Heart left ventricle (tissue), 16 donors: ENCODE measurements around the gene AMOTL2. TPM values are rescaled to one million over a fixed set of nuclear protein-coding genes. Genes with fewer than 3 reads are reported as not detected.
A peak's percentile ranks its signal among the peaks of the same experiment; 100 is the strongest.

ENCODE experiments used
- ATAC-seq, 4 donors: fragments of 200-7000 bp; cut with Tn5 transposase; one replicate each; pipeline ENCODE4 v1.9.1; 2020 to 2022; ENCODE audit warnings: moderate library complexity in 4 of 4, mild to moderate bottlenecking in 3 of 4, moderate number of reproducible peaks in 1 of 4
- DNase-seq, 5 donors: peaks; one replicate each; pipeline ENCODE4 v3.0.0-alpha.2; 2020
- H3K27ac ChIP-seq, 12 donors: fragments of 200-600 bp; sonication (generic) in 4 of 12; one replicate each; pipeline versions ENCODE4 v1.5.0 to v1.8.0; 2016 to 2022; ENCODE audit warnings: mild to moderate bottlenecking in 2 of 12
- H3K27me3 ChIP-seq, 9 donors: fragments of 200-600 bp; sonication (generic) in 2 of 9; one replicate each; pipeline versions ENCODE4 v1.5.1 to v1.8.0; 2016 to 2022; ENCODE audit warnings: mild to moderate bottlenecking in 3 of 9
- H3K36me3 ChIP-seq, 9 donors: fragments of 200-600 bp; sonication (generic) in 2 of 9; one replicate each; pipeline versions ENCODE4 v1.5.0 to v1.8.0; 2018 to 2022; ENCODE audit warnings: mild to moderate bottlenecking in 2 of 9
- H3K4me1 ChIP-seq, 12 donors: fragments of 200-600 bp; sonication (generic) in 4 of 12; one replicate each; pipeline versions ENCODE4 v1.5.0 to v1.8.0; 2016 to 2022; ENCODE audit warnings: mild to moderate bottlenecking in 3 of 12
- H3K4me3 ChIP-seq, 12 donors: fragments of 200-600 bp; sonication (generic) in 4 of 12; one replicate each; pipeline versions ENCODE4 v1.5.0 to v1.8.0; 2017 to 2022; ENCODE audit warnings: mild to moderate bottlenecking in 9 of 12, moderate library complexity in 4 of 12
- H3K9me3 ChIP-seq, 12 donors: fragments of 200-600 bp; sonication (generic) in 4 of 12; one replicate each; pipeline versions ENCODE4 v1.5.0 to v1.8.0; 2016 to 2022; ENCODE audit warnings: mild to moderate bottlenecking in 1 of 12
- CTCF ChIP-seq, 12 donors: fragments of 200-600 bp; sonication (generic) in 4 of 12; IDR thresholded peaks; one replicate each; pipeline versions ENCODE4 v1.5.0 to v1.8.0; 2018 to 2022; ENCODE audit warnings: antibody characterized with exemption in 12 of 12, mild to moderate bottlenecking in 5 of 12
- POLR2A ChIP-seq, 2 donors: fragments of 450-650 bp; IDR thresholded peaks; one replicate each; pipeline ENCODE4 v1.6.1; 2017; ENCODE audit warnings: antibody characterized with exemption in 2 of 2, mild to moderate bottlenecking in 2 of 2, moderate library complexity in 2 of 2
- WGBS, 4 donors: extraction: QIAGEN DNeasy Blood & Tissue Kit in 2 of 4; methylation state at CpG; one replicate each; pipeline versions ENCODE4 v1.1.5 to v1.1.7; 2013 to 2018; 5-methylcytosine and 5-hydroxymethylcytosine counted together
- intact Hi-C, 10 donors: fragments of 100-400 bp; cut with DNase I; formaldehyde crosslinking; loops; one replicate each; pipeline versions ENCODE4 v1.11.1 to v1.14.2; 2022
- polyA plus RNA-seq, 2 donors: library from polyadenylated mRNA; stranded (reverse); fragments of 200-250 nt; gene quantifications; one replicate each; pipeline ENCODE4 v1.2.3, GENCODE V29; 2013
- total RNA-seq, 9 donors: library from RNA; depleted of rRNA in 2 of 9; stranded (reverse); fragments of >200 nt in 2 of 9; fragmentation: NEBNext Ultra II Directional in 3 of 9; extraction: Animal tissue kit (Norgen Biotek cat#: 25700) in 3 of 9; gene quantifications; one replicate each; pipeline versions ENCODE4 v1.1.0 to v1.2.4, GENCODE V29; 2016 to 2023
- donor health status: ischemic (EF 13 %, LVEDD 7.1; RV severe dilation, severe dysfunction).
- donor health status: healthy with polysubstance abuse.
- donor health status: DM: no; HTN: yes; CAD: no.
- donor health status: DM: no; HTN: no; CAD: no.
- donor health status: ischemic (EF 25% LVEDD 6.9; RV normal size, moderate dysfunction).
- donor health status: ischemic (EF 25% LVEDD 5.7; RV mildly dilated, moderate dysfunction).
- donor health status: healthy.
- donor health status: DM: yes; HTN: yes; CAD: no.
- donor health status: ischemic (EF 35%, LVEDD 5.7; RV mildly dilated, moderate dysfunction).
- donor health status: nonischemic (EF 11% LVEDD 7.7; RV severe dilation, severe dysfunction).
- donor health status: DM: yes; HTN: yes; CAD: no.
- donor health status: PGD.
- donor health status: ischemic (EF 29% LVEDD 5.4; RV normal size, mild dysfunction).
- donor health status: nonischemic (EF 23%, LVEDD 6.1; RV moderate dilation, normal function).

AMOTL2 gene
- total and polyA plus RNA-seq, 11 donors = 19.0 to 109 (median 48.9) TPM

- Histone ChIP-seq H3K9me3 (no peaks in the 10 kb centered on the region), H3K27me3 (no peaks in the 10 kb centered on the region), H3K4me1 (peaks cover 0 to 41% (median 30%) of the 10 kb centered on the region in 12 donors), H3K4me3 (no peak overlapping the region), H3K36me3 (no peaks in the 10 kb centered on the region), H3K27ac (peak overlapping the region in 10 of 12 donors; percentile 9 to 67 (median 33))
- WGBS, 4 donors = 50 to 78% (median 61%) methylated on average over 8 to 11 of the region's 11 CpGs
- peak in 1 of 4 donors; percentile 16 for ATAC-seq
- intact Hi-C loops = no loop called here
- no peak for TF ChIP-seq POLR2A (IDR thresholded peaks at IDR 0.05)
- no peak for TF ChIP-seq CTCF (IDR thresholded peaks at IDR 0.05)
- DNase-seq = no peak
These were observed 48.1 kb downstream of the AMOTL2 start for GRCh38 chr3:134326126-134326525.

GRCh38 chr3:134325706-134326105, 48.5 kb downstream of the AMOTL2 start:
- H3K36me3 ChIP-seq = no peaks in the 10 kb centered on the region
- intact Hi-C loops = no loop called here
- TF ChIP-seq CTCF (IDR thresholded peaks at IDR 0.05) = no peak
- TF ChIP-seq POLR2A (IDR thresholded peaks at IDR 0.05) = no peak
- WGBS, 4 donors = 36 to 61% (median 45%) methylated on average over 5 of the region's 5 CpGs
- H3K27me3 ChIP-seq = no peaks in the 10 kb centered on the region
- H3K4me3 ChIP-seq = no peak overlapping the region
- H3K4me1 ChIP-seq = peaks cover 0 to 37% (median 26%) of the 10 kb centered on the region in 12 donors
- H3K9me3 ChIP-seq = no peaks in the 10 kb centered on the region
- DNase-seq = peak in 1 of 5 donors; percentile 52
- peak; percentile 45 to 83 (median 68) for ATAC-seq
- H3K27ac ChIP-seq = peak overlapping the region in 6 of 12 donors; percentile 13 to 67 (median 34)

- Histone ChIP-seq H3K27me3 (no peaks in the 10 kb centered on the region), H3K9me3 (no peaks in the 10 kb centered on the region), H3K36me3 (no peaks in the 10 kb centered on the region), H3K4me3 (no peak overlapping the region), H3K27ac (no peak overlapping the region), H3K4me1 (peaks cover 0 to 33% (median 25%) of the 10 kb centered on the region in 12 donors)
- WGBS, 4 donors = 91 to 94% (median 92%) methylated on average over 1 of the region's 1 CpG
- intact Hi-C loops = no loop called here
- DNase-seq (no peak), ATAC-seq (no peak)
- no peak for TF ChIP-seq POLR2A (IDR thresholded peaks at IDR 0.05)
- no peak for TF ChIP-seq CTCF (IDR thresholded peaks at IDR 0.05)
These were observed 49.1 kb downstream of the AMOTL2 start for GRCh38 chr3:134325061-134325705.

- Histone ChIP-seq H3K4me1 (peaks cover 0 to 33% (median 25%) of the 10 kb centered on the region in 12 donors), H3K9me3 (no peaks in the 10 kb centered on the region), H3K27ac (no peak overlapping the region), H3K36me3 (no peaks in the 10 kb centered on the region), H3K27me3 (no peaks in the 10 kb centered on the region), H3K4me3 (no peak overlapping the region)
- intact Hi-C loops = no loop called here
- TF ChIP-seq POLR2A (IDR thresholded peaks at IDR 0.05) (no peak), CTCF (IDR thresholded peaks at IDR 0.05) (no peak)
- DNase-seq (no peak), ATAC-seq (no peak)
- WGBS, 4 donors = 91 to 97% (median 94%) methylated on average over 10 of the region's 10 CpGs
These were observed 50.0 kb downstream of the AMOTL2 start for GRCh38 chr3:134323966-134324962.
